Measurements from ENCODE around the gene ATP9B.
"Not testable (repeated sequence)": the region's sequence is repeated elsewhere in the genome, so short reads cannot be mapped to it uniquely, and the experiment has no call there.

ATP9B gene

GRCh38 chr18:79248495-79249060 is 179.4 kb downstream of the ATP9B start:
- DNase-seq = peak; percentile 23

DNA sequence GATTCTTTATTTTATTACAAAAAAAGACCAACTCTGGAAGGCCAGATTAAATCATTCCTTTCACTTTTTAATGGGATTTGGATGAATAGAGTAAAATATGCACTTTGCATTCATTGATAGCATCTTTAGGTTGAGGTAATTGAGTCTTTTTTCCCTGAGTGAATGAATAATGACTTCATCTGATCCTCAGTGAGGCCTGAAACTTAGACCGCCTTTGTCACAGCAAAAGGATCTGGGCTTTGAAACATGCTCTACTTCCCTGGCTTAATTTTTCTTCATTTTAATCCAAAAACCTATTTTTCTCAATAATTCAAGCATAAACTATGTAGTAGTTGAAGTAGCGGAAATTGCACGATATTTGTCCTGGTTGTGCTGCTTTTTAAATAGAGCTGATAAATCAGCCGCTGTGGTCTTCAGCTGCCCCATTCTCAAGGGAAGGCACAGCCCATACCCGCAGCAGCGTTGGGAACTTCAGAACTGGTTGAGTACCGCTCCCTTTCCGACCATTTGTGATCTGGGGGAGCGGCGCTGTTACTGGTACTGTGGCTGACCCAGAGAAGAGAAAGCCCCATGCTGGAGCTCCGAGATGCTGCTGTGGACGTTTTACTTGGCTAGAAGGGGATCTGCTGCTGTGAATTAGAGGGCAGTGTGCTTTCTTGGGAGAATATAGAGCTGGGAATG is 181.2 kb downstream of the ATP9B start:
- no peak for DNase-seq

DNA sequence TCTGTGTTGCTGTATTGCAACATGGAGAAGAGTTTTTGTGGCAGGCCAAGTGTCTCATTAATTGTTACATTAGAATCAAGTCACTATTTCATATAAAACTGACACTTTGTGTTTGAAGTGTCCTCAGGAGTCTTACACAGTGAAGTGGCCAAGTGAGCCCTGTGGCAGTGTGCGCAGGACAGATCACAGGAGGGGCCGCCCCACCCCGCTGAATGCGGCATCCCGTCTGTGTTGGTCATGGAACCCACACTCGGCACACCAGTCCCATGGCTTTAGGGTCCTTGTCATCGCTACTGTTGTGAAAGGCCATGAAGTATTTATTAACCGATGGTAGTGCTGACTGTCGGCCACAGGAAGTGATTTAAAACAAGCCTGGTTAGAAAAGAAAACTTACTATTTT is 181.8 kb downstream of the ATP9B start:
- DNase-seq = no peak

GRCh38 chr18:79252904-79253633 is 183.9 kb downstream of the ATP9B start:
- no peak for DNase-seq

DNA sequence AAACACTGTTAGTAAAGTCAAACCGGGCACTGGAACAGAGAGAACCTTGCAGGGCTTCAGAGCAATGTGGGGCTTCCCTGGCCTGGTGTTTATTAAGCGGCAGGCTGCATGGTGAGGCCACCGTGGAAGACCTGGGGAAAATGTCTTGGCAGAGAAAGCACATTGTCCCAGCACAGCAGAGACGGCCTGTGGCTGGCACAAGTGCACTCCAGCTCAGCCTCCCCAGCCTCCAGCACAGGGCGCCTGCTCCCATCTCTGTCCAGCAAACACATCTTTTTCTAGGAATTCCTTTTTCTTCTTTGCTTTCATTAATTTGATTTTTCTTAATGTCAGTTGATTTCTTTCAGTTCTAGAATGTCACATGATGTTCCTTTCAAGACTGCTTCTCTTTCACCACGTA is 188.3 kb downstream of the ATP9B start:
- DNase-seq = no peak

DNA sequence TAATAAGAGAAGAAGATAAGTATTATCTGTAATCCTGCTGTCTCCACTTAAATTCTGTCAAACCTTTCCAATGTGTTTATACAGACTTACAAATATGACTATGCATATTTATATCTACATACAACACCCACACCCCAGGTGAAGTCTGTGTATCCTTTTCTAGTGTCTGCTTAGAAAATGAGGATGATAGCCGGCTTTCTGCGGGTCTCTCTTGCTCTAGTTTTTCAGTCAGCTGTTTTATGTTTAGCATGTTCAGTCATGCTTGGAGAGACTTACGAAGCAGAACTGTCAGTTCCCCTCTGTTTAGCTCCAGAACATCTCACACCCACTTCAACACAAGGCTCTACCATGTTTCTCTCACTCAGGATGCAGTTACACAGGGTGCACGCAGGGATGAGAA is 189.3 kb downstream of the ATP9B start:
- no peak for DNase-seq

DNA sequence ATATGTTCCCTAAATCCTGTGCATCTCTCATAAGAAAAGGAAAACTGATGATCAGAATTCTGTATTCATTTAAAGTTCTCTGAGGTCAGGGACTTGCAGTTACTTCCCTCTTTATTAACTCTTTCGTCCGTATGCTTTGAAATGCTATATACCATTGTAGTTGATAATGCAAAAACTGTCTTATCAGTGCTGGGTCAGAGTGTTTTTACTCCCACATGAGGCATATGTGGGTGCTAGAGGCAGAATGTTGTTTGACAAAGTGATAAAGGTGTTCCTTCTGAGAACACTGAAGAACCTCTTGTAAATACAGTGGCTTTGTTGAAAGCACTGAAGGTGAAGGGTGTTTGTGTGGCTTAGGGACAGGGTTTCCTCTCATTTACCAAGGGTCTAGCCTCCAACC is 190.0 kb downstream of the ATP9B start:
- no peak for DNase-seq

DNA sequence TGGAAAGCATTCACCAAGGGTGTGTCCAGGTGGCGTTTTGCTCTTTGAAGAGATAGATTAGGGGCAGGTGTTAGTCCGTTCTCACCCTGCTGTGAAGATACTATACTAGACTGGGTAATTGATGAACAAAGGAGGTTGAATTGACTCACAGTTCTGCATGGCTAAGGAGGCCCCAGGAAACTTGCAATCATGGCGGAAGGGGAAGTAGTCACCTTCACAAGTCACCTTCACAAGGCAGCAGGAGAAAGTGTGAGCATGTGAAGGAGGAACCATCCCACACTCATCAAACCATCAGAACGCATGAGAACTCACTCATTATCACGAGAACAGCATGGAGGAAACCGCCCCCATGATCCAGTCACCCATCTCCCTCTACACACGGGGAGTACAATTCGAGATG is 190.8 kb downstream of the ATP9B start:
- peak; percentile 92 for DNase-seq

DNA sequence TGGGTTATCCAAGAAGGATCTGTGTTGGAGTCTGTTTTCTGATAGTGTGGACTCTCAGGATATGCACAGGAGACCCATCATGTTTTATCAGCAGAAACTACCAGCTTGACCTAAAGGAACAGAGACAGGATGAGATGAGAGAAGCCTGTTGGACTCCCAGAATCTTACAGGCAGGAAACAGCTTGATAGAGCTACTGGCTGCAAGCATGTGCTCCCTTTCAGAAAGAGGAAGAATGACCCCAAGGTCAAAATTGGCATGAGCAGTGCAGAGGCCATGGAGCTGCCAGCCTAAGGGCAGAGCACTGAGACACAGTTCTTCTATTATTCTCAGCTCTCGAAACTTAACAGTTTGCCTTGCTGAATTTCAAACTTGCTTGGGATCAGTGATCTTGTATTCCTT is 191.3 kb downstream of the ATP9B start:
- peak; percentile 35 for DNase-seq

GRCh38 chr18:79265068-79265467 is 195.9 kb downstream of the ATP9B start:
- DNase-seq = not testable (repeated sequence)

DNA sequence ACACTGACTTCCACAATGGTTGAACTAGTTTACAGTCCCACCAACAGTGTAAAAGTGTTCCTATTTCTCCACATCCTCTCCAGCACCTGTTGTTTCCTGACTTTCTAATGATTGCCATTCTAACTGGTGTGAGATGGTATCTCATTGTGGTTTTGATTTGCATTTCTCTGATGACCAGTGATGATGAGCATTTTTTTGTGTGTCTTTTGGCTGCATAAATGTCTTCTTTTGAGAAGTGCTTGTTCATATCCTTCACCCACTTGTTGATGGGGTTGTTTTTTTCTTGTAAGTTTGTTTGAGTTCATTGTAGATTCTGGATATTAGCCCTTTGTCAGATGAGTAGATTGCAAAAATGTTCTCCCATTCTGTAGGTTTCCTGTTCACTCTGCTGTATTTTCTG is 202.6 kb downstream of the ATP9B start:
- DNase-seq = not testable (repeated sequence)

DNA sequence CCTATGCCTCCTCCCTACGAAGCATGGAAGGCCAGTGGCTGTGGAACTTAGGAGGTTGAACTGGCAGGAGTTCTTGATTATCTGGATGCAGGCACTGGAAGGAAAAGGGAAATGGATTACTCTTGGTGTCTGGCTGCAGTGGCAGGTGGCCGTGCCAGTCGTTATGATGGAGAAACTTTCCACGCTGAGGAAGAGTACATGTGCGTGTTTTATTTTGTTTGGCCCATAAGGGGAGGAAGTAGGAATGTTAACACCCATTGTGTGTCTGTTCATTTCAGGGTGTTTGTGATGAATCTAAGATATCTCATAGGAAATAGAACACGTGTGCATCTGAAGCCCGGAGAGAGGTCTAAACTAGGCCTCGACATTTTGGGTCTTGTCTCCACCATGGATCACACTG is 203.7 kb downstream of the ATP9B start:
- no peak for DNase-seq

DNA sequence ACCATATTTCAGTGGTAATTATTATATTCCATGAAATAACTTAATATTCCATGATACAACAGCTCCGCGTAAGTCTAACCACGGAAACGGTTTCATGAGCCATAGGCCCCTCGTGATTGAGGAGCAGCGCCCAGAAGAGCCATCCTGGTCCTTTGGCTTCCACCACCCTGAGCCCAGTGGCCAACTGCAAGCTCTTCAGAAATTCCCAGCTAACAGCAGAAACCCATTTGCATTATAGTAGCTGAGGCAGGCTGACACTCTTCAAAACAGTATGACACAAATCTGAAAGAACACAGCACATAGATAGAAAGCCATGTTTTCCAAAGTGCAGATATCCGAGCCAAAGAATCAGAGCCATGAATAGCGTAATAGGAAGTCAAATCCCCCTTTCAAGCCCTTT is 205.6 kb downstream of the ATP9B start:
- no peak for DNase-seq

GRCh38 chr18:79275461-79275860 is 206.3 kb downstream of the ATP9B start:
- no peak for DNase-seq

GRCh38 chr18:79275992-79276391 is 206.8 kb downstream of the ATP9B start:
- DNase-seq = peak; percentile 54

- no peak for DNase-seq
These were observed 209.7 kb downstream of the ATP9B start for GRCh38 chr18:79278896-79279295.

- peak; percentile 86 for DNase-seq
These were observed 214.1 kb downstream of the ATP9B start for GRCh38 chr18:79283131-79283810.

GRCh38 chr18:79283929-79284328 is 214.7 kb downstream of the ATP9B start:
- DNase-seq = peak; percentile 82

DNA sequence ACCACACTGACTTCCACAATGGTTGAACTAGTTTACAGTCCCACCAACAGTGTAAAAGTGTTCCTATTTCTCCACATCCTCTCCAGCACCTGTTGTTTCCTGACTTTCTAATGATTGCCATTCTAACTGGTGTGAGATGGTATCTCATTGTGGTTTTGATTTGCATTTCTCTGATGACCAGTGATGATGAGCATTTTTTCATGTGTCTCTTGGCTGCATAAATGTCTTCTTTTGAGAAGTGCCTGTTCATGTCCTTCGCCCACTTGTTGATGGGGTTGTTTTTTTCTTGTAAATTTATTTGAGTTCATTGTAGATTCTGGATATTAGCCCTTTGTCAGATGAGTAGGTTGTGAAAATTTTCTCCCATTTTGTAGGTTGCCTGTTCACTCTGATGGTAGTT is 216.0 kb downstream of the ATP9B start:
- not testable (repeated sequence) for DNase-seq

DNA sequence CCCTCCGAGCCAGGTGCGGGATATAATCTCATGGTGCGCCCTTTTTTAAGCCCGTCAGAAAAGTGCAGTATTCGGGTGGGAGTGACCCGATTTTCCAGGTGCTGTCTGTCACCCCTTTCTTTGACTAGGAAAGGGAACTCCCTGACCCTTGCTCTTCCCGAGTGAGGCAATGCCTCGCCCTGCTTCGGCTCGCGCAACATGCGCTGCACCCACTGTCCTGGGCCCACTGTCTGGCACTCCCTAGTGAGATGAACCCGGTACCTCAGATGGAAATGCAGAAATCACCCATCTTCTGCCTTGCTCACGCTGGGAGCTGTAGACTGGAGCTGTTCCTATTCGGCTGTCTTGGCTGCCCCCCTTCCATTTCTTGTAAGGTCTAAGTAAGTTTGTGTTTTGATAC is 221.2 kb downstream of the ATP9B start:
- not testable (repeated sequence) for DNase-seq

GRCh38 chr18:79290876-79291275 is 221.7 kb downstream of the ATP9B start:
- no peak for DNase-seq

DNA sequence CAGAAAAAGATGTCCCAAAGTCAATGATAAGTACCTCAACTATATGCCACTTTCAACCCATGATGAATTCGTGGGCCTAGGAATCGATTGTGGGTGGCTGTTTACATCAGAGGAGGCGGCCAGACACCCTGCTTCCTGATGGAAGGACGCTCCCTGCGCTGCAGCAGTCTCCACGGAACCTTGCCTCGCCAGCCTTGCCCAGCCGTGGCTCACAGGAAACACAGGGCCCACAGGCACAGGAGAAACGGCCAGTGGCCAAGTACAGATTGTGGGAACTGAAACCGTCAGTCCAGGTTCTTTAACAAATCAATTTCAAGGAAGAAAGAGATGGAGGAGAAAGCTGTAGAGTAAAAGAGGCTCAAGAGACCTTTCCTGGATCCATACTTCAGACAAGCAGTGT is 225.0 kb downstream of the ATP9B start:
- no peak for DNase-seq

DNA sequence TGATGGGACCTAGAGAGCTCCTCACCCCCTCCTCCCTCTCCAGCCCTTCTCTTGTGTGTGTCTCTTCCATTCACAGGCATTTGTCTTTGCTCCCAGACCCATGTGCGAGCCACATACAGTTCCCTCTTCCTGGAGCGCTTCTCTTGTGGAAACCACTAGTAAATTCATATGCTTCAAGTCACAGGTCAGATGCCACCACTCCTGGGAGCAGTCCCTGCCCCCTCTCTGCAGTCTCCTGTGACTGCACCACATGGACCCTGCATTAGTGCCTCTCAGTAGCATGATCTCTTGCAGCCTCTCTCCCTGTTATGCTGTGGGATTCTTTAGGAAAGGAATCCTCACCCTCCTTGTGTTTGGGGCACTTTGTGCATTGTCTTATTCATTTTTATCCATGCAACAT is 230.1 kb downstream of the ATP9B start:
- no peak for DNase-seq

DNA sequence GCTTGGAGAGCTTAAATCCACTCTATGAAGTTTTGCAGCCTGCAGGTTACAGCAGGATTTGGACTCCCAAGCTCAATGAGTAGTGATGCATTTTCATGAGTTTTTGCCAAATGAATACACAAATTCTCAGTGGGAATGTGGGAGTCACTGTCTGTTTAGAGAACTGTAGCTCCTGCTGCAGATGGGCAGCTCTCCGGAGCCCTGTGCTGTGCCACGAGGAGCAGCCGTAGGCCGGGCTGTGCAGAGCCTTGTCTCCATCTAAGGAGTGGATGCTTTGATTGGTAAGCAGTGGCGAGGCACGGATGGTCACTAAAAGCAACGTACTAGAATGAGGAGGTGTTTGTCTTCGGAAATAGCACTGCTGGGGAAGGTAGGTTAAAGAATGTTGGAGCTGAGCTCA is 230.5 kb downstream of the ATP9B start:
- no peak for DNase-seq
